UCSD-AML1 (cell line): ENCODE measurements around the gene PSAP.
"Not testable (repeated sequence)": the region's sequence is repeated elsewhere in the genome, so short reads cannot be mapped to it uniquely, and the experiment has no call there.

Experiments used
- DNase-seq: peaks from one replicate; lab custom pipeline; 2025; ENCODE audit not compliant: unreplicated experiment; lab: John Stamatoyannopoulos, UW

The PSAP gene

DNA sequence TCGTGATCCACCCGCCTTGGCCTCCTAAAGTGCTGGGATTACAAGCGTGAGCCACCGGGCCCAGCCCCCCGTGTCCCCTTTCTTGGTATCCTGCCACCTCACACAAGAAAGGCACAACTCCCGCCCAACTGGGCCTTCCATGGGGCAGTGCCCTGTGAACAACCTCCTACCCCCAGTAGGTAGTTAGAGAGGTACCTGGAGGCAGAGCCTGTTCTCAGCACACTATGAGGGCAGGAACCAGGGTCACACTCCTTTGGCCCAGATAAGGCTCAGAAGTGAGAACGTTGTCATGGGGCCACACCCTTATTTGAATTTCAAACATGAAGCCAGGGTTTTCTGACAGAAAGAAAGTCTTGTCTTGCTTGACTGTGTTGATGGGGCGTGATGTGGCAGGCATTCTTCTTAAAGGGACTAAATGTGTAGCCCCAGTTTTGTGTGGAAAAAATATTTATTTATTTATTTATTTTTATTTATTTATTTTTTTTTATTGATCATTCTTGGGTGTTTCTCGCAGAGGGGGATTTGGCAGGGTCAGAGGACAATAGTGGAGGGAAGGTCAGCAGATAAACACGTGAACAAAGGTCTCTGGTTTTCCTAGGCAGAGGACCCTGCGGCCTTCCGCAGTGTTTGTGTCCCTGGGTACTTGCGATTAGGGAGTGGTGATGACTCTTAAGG, 23.8 kb upstream of the PSAP start:
- not testable (repeated sequence) for DNase-seq

DNA sequence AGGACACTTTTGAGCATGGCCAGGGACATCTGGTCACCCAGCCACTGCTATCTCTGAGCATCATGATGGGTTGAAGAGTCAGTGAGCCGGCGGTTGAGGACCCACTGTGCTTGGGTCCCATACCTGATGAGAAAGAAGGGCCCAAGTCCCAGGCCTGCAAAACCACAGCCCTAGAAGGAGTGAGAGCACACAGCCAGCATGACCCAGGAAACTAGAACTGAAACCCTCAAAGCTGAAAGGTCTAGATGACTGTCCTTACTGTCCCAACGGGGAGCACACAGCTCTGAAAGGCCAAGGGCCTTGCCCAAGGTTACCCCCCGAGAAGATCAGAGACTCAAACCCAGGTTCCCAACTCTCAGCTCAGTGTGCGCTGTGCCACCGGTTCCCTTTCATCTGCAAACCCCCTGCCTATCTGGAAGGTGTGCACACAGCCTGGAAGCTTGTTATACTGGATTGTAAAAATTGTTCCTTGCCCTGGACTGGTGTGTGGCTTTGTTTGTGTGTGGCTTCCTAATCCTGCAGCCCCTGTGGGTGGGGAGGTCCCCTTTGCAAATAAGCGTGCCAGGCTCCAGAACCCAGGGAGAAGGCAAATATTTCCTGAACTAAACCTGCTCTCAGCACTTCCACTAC, 22.6 kb upstream of the PSAP start:
- no peak for DNase-seq

DNA sequence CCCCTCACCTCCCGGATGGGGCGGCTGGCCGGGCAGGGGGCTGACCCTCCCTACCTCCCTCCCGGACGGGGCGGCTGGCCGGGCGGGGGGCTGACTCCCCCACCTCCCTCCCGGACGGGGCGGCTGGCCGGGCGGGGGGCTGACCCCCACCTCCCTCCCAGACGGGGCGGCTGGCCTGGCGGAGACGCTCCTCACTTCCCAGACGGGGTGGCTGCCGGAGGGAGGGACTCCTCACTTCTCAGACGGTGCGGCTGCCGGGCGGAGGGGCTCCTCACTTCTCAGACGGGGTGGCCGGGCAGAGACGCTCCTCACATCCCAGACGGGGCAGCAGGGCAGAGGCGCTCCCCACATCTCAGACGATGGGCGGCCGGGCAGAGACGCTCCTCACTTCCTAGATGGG, 18.6 kb upstream of the PSAP start:
- not testable (repeated sequence) for DNase-seq

DNA sequence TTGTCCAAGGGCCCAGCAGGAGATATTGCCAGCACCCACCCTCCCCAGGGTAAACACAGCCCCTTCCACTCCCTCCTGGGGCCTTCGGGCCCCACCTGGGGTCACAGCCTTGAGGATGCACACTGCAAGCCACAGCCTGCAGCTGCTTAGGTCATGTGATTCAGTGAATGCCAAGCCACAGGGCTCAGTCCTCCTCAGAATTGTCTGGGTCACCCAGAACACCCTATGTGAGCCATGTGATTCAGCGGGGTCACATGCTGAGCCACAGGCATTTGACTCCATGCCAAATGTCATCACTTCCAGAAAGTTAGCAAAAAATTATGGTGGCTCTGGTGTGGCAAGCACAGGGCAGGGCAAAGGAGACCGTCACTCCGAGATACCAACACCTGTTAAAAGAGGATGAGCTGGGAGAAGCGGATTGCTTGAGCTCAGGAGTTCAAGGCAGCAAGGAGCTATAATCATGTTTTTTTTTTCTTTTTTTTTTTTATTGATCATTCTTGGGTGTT, 17.2 kb upstream of the PSAP start:
- DNase-seq, result no peak

DNA sequence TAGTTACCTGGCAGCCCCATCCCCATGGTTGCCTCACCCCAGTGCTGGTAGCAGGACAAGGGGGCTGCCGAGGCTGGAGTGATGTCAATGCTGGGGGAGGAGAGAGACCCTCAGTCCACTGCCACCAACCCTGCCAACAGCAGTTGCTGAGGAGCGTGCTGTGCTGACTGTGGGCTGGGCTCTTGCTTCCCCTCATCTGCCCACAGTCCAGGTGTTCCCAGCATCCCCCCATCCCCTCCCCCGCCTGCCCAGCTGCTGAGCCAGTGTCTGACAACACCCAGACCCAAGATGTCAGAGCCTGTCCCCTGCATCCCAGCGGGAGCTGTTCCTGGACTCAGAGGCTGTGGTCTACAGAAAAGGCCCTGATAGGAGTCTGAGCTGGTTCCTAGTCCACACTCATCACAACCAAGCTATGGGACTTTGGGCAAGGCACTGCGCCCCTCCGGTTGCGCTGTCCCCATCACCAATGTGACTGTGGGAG, 14.6 kb upstream of the PSAP start:
- no peak for DNase-seq

DNA sequence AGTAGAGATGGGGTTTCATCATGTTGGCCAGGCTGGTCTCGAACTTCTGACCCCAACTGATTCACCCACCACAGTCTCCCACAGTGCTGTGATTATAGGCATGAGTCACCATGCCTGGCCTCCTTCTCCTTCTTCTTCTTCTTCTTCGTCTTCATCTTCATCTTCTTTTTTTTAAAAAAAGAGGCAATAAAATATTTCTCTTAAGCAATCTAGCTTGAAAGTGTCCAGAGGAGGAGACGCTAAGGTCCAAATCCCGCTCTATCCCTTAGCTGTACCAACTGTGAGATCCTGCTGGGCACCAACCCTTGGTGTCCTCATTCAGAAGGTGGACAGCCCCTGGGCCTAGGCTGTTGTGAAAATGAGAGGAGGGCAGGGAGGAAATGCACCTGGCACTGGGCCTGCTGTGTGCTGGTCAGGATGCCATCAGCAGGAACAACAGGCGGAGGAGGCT, 13.9 kb upstream of the PSAP start:
- no peak for DNase-seq

DNA sequence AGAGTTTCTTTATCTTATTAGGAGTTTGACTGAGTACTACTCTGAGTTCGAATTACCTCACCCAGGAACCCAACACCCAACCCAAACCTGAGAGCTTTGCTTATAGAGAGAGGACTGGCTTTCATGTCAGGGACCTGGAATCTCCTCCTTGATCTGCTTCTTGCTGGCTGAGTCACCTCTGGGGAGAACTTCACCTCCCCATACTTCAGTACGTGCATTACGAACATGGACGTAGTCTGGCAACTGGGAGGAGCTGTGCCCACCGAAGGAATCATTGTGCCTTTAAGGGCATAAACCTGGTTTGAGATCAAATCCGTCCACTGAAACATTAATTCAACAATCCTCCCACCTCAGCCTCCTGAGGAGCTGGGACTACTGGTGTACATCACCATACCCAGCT, 12.2 kb upstream of the PSAP start:
- DNase-seq, result no peak

DNA sequence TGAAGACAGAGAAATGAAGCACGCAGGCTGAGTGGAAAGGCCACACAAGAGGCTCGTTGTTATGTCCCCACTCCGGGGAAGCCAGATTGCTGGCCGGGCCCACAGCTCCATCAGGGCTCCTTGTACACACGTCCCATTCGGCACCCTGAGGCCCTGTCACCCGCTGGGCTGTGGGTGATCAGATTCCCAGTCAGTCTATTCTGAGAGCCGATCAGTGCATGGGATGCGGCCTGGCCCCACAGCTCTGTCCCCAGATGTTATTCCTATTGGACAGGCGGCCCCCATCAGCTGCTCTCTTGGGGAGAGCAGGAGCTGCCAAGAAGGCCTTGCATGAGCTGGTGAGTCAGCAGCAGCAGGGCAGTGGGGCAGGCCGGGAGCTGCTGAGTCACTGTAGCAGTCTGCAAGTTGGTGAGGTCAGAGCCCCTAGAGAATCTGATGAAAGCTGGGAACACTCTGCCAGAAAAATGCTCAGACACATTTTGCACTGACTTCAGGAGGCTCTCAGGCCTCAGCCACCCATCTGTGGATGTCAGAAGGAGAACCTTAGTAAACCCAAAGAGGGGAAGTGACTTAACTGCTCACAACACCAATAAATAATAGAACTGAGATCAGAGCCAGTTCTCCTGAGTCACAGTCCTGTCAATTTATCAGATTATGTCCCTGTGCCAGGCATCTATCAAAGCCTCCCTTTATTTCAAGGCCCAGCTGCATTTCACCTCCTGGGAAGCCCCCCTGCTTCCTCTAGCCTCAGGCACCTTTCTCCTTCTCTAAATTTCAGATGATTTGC, 9.4 kb upstream of the PSAP start:
- DNase-seq, result peak; percentile 83

DNA sequence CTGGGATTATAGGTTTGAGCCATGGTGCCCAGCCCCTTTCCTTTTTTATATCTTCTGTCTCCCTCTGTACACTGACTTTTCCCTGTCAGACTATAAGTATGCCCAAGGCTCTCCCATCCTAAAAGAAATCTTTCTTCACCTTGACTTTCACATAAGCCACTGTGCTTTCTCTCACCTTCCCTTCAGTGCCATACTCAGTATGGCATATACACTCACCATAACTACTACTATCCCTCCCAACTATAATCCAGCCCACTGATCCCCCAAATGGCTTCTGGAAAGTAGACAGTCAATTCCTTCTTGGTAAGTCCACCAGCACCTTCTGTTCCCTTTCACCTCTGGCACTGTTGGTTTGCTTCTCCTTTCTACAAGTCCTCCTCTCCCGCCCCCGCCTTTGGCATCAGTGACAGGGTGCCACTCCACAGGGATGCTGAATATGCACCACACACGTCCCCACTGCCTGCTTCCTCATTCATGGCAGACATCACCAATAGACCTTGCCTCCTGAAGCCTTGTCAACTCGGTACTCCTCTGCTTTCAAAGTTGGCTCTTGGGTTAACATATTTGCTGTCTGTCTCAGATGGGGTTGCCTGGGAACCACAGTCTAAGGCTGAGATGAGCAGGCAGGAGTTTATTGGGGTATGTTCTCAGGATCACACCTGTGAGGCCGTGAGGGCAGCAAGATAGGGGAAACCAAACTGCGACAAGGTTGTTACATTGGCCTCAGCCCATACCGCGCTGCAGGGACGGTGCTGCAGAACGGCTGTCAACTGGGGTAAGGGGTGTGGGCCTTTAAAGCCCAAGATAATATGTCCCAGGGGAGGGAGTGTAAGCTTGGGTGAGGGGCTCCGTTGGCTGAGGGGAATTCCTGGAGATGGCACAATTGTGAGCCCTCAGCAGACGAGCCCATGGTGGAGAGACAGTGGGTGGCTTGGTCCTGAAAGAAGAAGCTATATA, 7.2 kb upstream of the PSAP start:
- DNase-seq, result no peak

DNA sequence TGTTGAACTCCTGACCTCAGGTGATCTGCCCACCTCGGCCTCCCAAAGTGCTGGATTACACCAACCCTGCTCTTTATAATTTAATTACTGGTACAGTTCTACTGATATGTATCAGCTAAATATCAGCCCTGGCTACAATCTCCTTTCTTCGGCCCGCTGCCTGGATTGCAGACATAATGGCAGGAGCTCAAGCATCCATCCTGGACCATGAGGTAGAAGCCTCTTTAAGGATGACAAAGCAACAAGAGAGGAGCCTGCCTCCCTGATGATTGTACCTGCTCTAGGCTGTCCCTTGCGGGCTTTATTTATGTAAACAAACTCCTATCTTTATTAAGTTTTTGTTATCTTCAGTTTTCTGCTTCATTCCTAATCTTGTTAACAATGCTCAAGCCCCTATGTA, 5.6 kb upstream of the PSAP start:
- DNase-seq, result no peak

DNA sequence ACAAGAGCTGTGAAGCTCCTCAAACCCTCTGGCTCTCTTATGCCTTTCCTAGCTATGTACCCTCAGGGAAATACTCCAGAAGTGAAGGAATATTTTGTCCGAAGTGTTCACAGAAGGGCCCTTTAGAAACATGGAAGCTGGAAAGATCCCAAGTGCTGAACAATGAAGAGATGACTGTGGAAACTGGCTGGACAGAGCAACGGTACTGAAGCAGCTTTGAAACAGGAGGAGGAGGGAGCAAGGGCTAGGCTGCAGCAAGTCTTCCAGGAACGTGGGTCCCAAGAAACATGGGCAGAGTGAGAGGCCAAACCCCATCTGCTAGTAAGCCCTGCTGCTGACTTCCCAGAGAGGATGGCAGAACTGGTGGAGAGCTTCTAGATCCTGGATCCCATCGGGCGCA, 3.0 kb upstream of the PSAP start:
- no peak for DNase-seq

DNA sequence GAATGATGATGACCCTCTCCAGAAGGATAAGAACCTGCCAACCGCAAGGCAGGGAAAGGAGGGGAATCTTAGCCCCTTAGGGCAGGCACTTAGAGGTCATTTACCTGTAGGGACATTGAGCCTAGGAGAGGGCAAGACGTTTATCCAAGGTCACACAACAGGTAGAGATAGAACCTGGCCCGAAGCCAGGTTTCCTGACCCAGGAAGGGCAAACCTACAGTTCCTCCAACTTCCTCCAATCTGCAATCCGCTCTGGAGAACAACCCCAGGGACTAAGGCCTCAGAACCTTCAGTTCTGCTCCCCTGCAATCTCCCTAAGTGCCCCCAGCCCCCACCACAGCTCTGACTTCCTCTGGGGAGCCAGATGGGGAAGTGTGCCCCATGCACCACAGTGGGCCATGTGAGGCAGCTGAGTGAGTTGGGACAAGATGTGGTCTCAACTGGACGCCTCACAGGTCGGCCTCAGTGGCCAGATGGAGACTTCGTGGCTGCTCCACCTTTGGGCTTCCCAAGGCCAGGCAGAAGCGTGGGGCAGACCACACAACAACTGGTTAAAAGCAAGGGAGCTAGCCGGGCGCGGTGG, 1.4 kb upstream of the PSAP start:
- peak; percentile 55 for DNase-seq

DNA sequence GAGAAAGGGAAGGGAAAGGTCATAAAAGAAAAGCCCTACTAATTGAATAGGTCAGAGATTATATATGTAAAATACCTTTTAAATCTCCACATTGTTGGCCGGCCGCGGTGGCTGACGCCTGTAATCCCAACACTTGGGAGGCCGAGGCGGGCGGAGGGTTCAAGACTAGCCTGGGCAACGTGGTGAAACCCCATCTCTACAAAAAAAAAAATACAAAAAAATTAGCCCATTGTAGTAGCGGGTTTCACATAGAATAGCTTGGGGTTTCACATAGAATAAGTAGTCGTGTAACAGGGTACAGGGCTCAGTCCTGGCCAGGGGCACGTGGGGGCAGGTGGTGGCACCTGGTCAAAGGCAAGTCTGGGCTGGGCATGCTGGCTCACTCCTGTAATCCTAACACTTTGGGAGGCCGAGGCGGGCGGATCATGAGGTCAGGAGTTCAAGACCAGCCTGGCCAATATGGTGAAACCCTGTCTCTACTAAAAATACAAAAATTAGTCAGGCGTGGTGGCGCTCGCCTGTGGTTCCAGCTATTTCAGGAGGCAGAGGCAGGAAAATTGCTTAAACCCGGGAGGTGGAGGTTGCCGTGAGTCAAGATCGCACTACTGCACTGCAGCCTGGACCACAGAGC, 529 bp upstream of the PSAP start:
- not testable (repeated sequence) for DNase-seq

DNA sequence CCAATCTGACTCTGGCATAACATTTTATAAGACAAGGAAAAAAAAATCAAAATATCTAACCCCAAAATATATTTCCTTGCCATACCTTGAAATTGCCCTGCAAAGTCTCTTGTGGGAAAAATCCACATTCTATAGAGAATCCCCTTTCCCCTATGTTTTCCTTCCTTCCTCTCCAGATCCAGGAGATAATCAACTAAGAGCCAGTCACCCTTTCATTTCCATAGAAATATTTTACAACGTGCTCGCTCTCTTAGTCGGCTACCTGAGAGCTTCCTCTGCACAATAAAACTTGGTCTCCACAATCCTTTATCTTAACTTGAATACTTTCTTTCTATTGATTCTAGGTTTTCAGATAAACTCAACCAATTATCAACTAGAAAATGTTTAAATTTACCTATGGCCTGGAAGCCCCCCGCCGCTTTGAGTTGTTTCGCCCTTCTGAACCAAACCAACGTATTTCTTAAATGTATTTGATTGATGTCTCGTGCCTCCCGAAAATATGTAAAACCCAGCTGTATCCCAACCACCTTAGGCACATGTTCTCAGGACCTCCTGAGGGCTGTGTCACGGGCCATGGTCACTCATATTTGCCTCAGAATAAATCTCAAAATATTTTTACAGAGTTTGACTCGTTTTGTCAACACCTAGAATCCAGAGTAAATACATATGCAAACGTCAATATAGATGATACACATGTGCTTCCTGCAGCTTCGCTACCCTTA, 869 bp downstream of the PSAP start:
- no peak for DNase-seq

DNA sequence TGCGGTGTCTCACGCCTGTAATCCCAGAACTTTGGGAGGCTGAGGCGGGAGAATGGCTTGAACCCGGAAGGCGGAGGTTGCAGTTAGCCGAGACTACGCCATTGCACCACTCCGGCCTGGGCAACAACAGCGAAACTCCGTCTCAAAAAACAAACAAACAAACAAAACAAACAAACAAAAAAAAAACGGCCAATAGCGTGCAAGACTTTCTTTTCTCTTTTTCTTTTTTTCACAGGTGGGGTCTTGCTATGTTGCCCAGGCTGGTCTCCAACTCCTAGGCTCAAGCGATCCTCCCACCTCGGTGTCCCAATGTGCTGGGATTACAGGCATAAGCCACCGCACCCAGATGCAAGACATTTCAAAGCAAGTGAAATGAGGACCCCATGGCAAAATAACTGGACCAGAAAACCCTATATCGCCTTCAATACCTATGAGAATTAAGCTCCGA, 1.6 kb downstream of the PSAP start:
- no peak for DNase-seq

DNA sequence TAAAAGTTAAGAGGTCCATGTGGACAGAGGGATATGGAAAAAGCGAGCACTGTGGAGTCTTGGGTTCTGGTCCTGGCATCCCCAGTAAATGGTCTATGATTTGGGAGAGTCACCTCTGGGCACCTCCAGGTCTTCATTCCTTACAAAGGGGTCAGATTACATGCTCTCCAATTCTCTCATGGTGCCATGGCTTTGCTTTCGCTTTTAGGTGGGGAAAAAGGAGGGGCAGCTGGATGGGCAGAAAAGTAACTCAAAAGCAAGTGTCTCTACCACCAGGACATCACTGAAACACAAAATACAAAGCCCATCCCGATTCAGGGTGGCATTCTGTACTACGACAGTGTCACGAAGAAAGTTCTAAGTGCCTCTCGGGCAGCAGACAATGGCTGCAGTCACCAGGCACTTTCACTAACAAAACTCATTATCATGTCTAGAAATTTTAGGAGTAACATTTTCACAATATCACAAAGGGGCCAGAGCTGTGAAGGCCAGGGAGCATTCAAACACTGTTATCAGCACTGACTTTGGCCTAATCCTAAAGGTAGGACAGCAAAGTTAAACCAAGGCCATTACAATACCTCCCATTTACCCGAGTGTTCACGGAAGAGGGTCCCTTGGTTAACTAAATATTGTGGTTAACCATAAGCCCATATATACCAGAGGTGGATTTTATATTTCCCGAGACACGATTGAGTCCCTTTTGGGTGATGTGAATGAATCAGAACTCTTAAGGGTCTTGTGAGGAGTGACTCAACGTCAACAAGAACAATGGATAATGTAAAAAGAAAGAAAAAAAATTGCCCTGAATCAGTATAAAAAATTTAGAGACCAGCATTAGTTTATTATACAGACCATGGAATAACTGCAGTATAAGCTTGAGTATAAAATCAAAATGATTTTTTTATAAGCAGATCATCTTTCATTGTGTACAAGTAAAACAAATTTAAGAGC, 2.5 kb downstream of the PSAP start:
- DNase-seq, result no peak

DNA sequence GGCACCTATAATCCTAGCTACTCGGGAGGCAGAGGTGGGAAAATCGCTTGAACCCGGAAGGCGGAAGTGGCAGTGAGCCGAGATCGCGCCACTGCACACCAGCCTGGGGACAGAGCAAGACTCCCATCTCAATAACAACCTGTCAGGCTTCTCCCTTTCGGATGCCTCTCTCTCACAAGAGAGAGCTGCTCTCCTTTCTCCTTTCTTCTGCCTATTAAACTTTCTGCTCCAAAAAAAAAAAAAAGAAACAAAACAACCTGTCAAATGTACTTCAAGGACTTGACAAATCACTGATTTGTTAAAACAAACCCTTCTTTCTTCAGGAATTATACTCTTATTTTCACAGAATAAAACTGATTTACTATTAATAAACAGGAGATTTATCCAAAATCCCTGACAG, 3.6 kb downstream of the PSAP start:
- DNase-seq, result no peak

DNA sequence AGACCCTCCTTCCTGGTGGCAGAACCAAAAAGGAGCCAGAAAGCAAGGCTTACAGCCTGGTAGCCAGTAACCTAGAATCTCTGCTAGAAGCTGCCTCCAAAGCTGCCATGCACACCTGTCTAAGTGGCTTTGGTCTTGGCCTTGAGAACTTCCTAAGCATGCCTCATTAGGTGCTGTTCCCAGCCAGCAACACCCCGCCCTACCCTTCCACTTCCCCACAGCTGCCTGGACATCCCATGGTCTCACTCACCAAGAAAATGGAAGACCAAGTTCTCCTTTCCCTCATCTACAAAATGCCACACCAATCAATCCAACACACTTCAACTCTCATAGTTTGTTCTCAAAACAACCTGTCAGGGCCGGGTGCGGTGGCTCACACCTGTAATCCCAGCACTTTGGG, 4.2 kb downstream of the PSAP start:
- no peak for DNase-seq
